ENCODE results near the gene CD109.
A peak's percentile ranks its signal among the peaks of the same experiment; 100 is the strongest.

CD109 gene

GRCh38 chr6:73695619-73696421 is at the start of gene CD109:
TSS of gene CD109 (plus strand) at chr6:73696203. CDS start at chr6:73696216, 13 bp downstream.
- peak within 1 kb of the TSS; percentile 54 for H3K4me3 ChIP-seq (ENCODE audit: low read length)
- no peak for TF ChIP-seq CTCF (conservative IDR thresholded peaks at IDR 0.05; ENCODE audit: low read depth, low read length)
- DNase-seq (ENCODE audit: low read depth), result no peak

GRCh38 chr6:73648166-73648565 is 47.8 kb upstream of the CD109 start:
- H3K4me3 ChIP-seq (ENCODE audit: low read length), result no peak overlapping the region
- TF ChIP-seq CTCF (conservative IDR thresholded peaks at IDR 0.05; ENCODE audit: low read depth, low read length), result no peak
- no peak for DNase-seq (ENCODE audit: low read depth)

GRCh38 chr6:73649783-73650182 is 46.2 kb upstream of the CD109 start:
- no peak for TF ChIP-seq CTCF (conservative IDR thresholded peaks at IDR 0.05; ENCODE audit: low read depth, low read length)
- DNase-seq (ENCODE audit: low read depth), result no peak
- H3K4me3 ChIP-seq (ENCODE audit: low read length), result no peak overlapping the region

- peak; percentile 51 for TF ChIP-seq CTCF (conservative IDR thresholded peaks at IDR 0.05; ENCODE audit: low read depth, low read length)
- DNase-seq (ENCODE audit: low read depth), result no peak
- peak overlapping the region; percentile 78 for H3K4me3 ChIP-seq (ENCODE audit: low read length)
Measured at GRCh38 chr6:73652637-73653570, 43.1 kb upstream of the CD109 start.

- peak within 1 kb of the TSS; percentile 78 for H3K4me3 ChIP-seq (ENCODE audit: low read length)
- DNase-seq (ENCODE audit: low read depth), result peak; percentile 73
- no peak for TF ChIP-seq CTCF (conservative IDR thresholded peaks at IDR 0.05; ENCODE audit: low read depth, low read length)
Measured at GRCh38 chr6:73653571-73654424, 42.2 kb upstream of the CD109 start, which contains the start of gene SLC17A5. TSS of gene SLC17A5 (minus strand) at chr6:73653992. CDS start at chr6:73653886, 106 bp downstream.

GRCh38 chr6:73655341-73655917 is 40.6 kb upstream of the CD109 start:
- DNase-seq (ENCODE audit: low read depth), result no peak
- no peak overlapping the region for H3K4me3 ChIP-seq (ENCODE audit: low read length)
- no peak for TF ChIP-seq CTCF (conservative IDR thresholded peaks at IDR 0.05; ENCODE audit: low read depth, low read length)

All from retinal pigment epithelial cell (primary cell).